COR-L47 (cell line): ENCODE data around the gene POLR3H.

Experiments
- DNase-seq: peaks from one replicate; lab custom pipeline; 2025; lab: John Stamatoyannopoulos, UW

The POLR3H gene

GRCh38 chr22:41516462-41516861 lies 27.8 kb downstream of the POLR3H start:
- no peak for DNase-seq

- no peak for DNase-seq
Observed at GRCh38 chr22:41513391-41513790, 30.9 kb downstream of the POLR3H start.

- no peak for DNase-seq
Observed at GRCh38 chr22:41512421-41513194, 31.7 kb downstream of the POLR3H start.

GRCh38 chr22:41511521-41511968 lies 32.7 kb downstream of the POLR3H start:
- DNase-seq = no peak

GRCh38 chr22:41508770-41509170 lies 35.5 kb downstream of the POLR3H start:
- DNase-seq = no peak

GRCh38 chr22:41507330-41508063 lies 36.8 kb downstream of the POLR3H start:
- no peak for DNase-seq

GRCh38 chr22:41505511-41506220 lies 38.6 kb downstream of the POLR3H start:
- no peak for DNase-seq

- DNase-seq = no peak
Observed at GRCh38 chr22:41504816-41505215, 39.5 kb downstream of the POLR3H start.

GRCh38 chr22:41504397-41504796 lies 39.9 kb downstream of the POLR3H start:
- no peak for DNase-seq

- no peak for DNase-seq
Observed at GRCh38 chr22:41501209-41501608, 43.1 kb downstream of the POLR3H start.

GRCh38 chr22:41500303-41500702 lies 44.0 kb downstream of the POLR3H start:
- no peak for DNase-seq

GRCh38 chr22:41499624-41500280 lies 44.5 kb downstream of the POLR3H start:
- DNase-seq = no peak

GRCh38 chr22:41498303-41498835 lies 45.9 kb downstream of the POLR3H start:
- DNase-seq = no peak

- no peak for DNase-seq
Observed at GRCh38 chr22:41491374-41492100, 52.7 kb downstream of the POLR3H start.

GRCh38 chr22:41488596-41489385 lies 55.5 kb downstream of the POLR3H start:
- DNase-seq = no peak

- no peak for DNase-seq
Observed at GRCh38 chr22:41488076-41488475, 56.2 kb downstream of the POLR3H start.

GRCh38 chr22:41487037-41487935 lies 57.0 kb downstream of the POLR3H start:
- no peak for DNase-seq

- DNase-seq = no peak
Observed at GRCh38 chr22:41485033-41485432, 59.2 kb downstream of the POLR3H start.

GRCh38 chr22:41482319-41482935 lies 61.8 kb downstream of the POLR3H start:
- DNase-seq = no peak
